ENCODE data around the gene FOXD2. TPM values are rescaled to one million over a fixed set of nuclear protein-coding genes. Genes with fewer than 3 reads are reported as not detected.

Gene FOXD2
- polyA plus RNA-seq, 2 of the 4 experiments (the other 2 are of a cell fraction): 0.13 to 0.35 TPM

GRCh38 chr1:47460456-47460855 is 22.6 kb downstream of the FOXD2 start:
- TF ChIP-seq RARB (CRISPR knock-in tag; IDR thresholded peaks at IDR 0.05): no peak
- TF ChIP-seq NPAS2 (CRISPR knock-in tag; IDR thresholded peaks at IDR 0.05; ENCODE audit: borderline replicate concordance): no peak
- no peak for TF ChIP-seq ZNF302 (CRISPR knock-in tag; IDR thresholded peaks at IDR 0.05)
- no peak for TF ChIP-seq RNF2 (IDR thresholded peaks at IDR 0.05; ENCODE audit: borderline replicate concordance, low read depth)
- no peak for TF ChIP-seq HEYL (CRISPR knock-in tag; IDR thresholded peaks at IDR 0.05)
- TF ChIP-seq RAD21 (conservative IDR thresholded peaks at IDR 0.05 in 1 of 2, IDR thresholded peaks at IDR 0.05 in 1 of 2): no peak
- TF ChIP-seq FOXS1 (CRISPR knock-in tag; IDR thresholded peaks at IDR 0.05): no peak
- TF ChIP-seq SMC3 (IDR thresholded peaks at IDR 0.05): no peak
- TF ChIP-seq E2F6 (IDR thresholded peaks at IDR 0.05; ENCODE audit: borderline replicate concordance, low read depth): no peak
- no peak for TF ChIP-seq CBX8 (IDR thresholded peaks at IDR 0.05)
- TF ChIP-seq EHMT2 (IDR thresholded peaks at IDR 0.05; ENCODE audit: low read depth): no peak
- TF ChIP-seq ATOH8 (CRISPR knock-in tag; IDR thresholded peaks at IDR 0.05; ENCODE audit: low read depth): no peak
- no peak for TF ChIP-seq POLR2A (IDR thresholded peaks at IDR 0.05; ENCODE audit: low read length)
- TF ChIP-seq PBX3 (IDR thresholded peaks at IDR 0.05): no peak
- no peak for TF ChIP-seq HOXB13 (CRISPR knock-in tag; IDR thresholded peaks at IDR 0.05; ENCODE audit: low read depth)
- no peak for TF ChIP-seq CHD2 (IDR thresholded peaks at IDR 0.05; ENCODE audit: low read length, partially characterized antibody)
- no peak for TF ChIP-seq RFX5 (IDR thresholded peaks at IDR 0.05)
- no peak for TF ChIP-seq KDM5A (IDR thresholded peaks at IDR 0.05)
- TF ChIP-seq MAZ (IDR thresholded peaks at IDR 0.05; ENCODE audit: borderline replicate concordance, low read depth, low read length): no peak
- no peak for TF ChIP-seq JUNB (IDR thresholded peaks at IDR 0.05)
- H3K4me3 ChIP-seq: no peak overlapping the region
- no peak for ATAC-seq
- ChIA-PET POLR2A (no interaction called here), CTCF (interaction anchor here (1.4 to 4.0 kb wide), 3 partner anchors 11 to 266 kb away, joined by 4 to 22 read pairs (median 7); no protein-coding TSS in a partner anchor)
- H3K9me3 ChIP-seq: no peaks in the 10 kb centered on the region
- H3K4me2 ChIP-seq: no peak overlapping the region
- no peak for DNase-seq (ENCODE audit: low read depth in 1 of 2, low spot score in 1 of 2)
- FAIRE-seq: no peak
- H3K27ac ChIP-seq: no peak overlapping the region
- no peaks in the 10 kb centered on the region for H3K4me1 ChIP-seq

GRCh38 chr1:47465605-47466004 is 27.8 kb downstream of the FOXD2 start:
- Histone ChIP-seq H3K27ac (no peak overlapping the region), H3K4me3 (no peak overlapping the region), H3K4me1 (no peaks in the 10 kb centered on the region), H3K4me2 (no peak overlapping the region), H3K9me3 (no peaks in the 10 kb centered on the region)
- no peak for DNase-seq (ENCODE audit: low read depth in 1 of 2, low spot score in 1 of 2)
- 63% methylated on average over 3 of the region's 3 CpGs for WGBS (ENCODE audit: missing lambda C conversion rate)
- POLR2A ChIA-PET: no interaction called here
- TF ChIP-seq MYC (IDR thresholded peaks at IDR 0.05; ENCODE audit: borderline replicate concordance, low read length) (no peak), FOSL2 (IDR thresholded peaks at IDR 0.05) (no peak), FOSL2 (CRISPR knock-in tag; IDR thresholded peaks at IDR 0.05) (no peak), ZSCAN20 (CRISPR knock-in tag; IDR thresholded peaks at IDR 0.05) (no peak), EHMT2 (IDR thresholded peaks at IDR 0.05; ENCODE audit: low read depth) (no peak), HMGXB4 (CRISPR knock-in tag; IDR thresholded peaks at IDR 0.05; ENCODE audit: borderline replicate concordance) (no peak), BHLHE40 (IDR thresholded peaks at IDR 0.05; ENCODE audit: low read depth, low read length) (no peak), PHF8 (IDR thresholded peaks at IDR 0.05; ENCODE audit: borderline replicate concordance, low read depth) (no peak), E2F6 (IDR thresholded peaks at IDR 0.05; ENCODE audit: borderline replicate concordance, low read depth) (no peak), NPAS2 (CRISPR knock-in tag; IDR thresholded peaks at IDR 0.05; ENCODE audit: borderline replicate concordance) (no peak), RNF2 (IDR thresholded peaks at IDR 0.05; ENCODE audit: borderline replicate concordance, low read depth) (no peak)
- CTCF ChIA-PET: interaction anchor here (1.0 to 1.8 kb wide), 2 partner anchors 28 to 245 kb away, joined by 3 to 7 read pairs; partner anchors contain the start of gene FOXD2
- no peak for ATAC-seq
- FAIRE-seq: no peak

All from A549 (cell line).